ENCODE data around the gene MEF2C. TPM values are rescaled to one million over a fixed set of nuclear protein-coding genes. Genes with fewer than 3 reads are reported as not detected.

Gene MEF2C
- total RNA-seq, 2 donors from 2014 or later: 7.3 to 26.9 TPM

- Histone ChIP-seq H3K36me3 (no peaks in the 10 kb centered on the region), H3K9ac (ENCODE audit: low read depth in 2 of 2, low read length in 2 of 2) (no peak overlapping the region), H3K4me1 (no peaks in the 10 kb centered on the region), H3K27me3 (no peaks in the 10 kb centered on the region), H3K4me3 (no peak overlapping the region), H3K27ac (no peak overlapping the region), H3K9me3 (no peaks in the 10 kb centered on the region)
- DNase-seq: no peak
- intact Hi-C loops (cut with DNase I): no loop called here
- no peak for TF ChIP-seq CTCF (IDR thresholded peaks at IDR 0.05)
These were observed 16.2 kb upstream of the MEF2C start for GRCh38 chr5:88899096-88899737.

- Histone ChIP-seq H3K4me3 (no peak overlapping the region), H3K36me3 (no peaks in the 10 kb centered on the region), H3K27me3 (no peaks in the 10 kb centered on the region), H3K4me1 (no peaks in the 10 kb centered on the region), H3K27ac (no peak overlapping the region), H3K9ac (ENCODE audit: low read depth in 2 of 2, low read length in 2 of 2) (no peak overlapping the region), H3K9me3 (no peaks in the 10 kb centered on the region)
- no peak for TF ChIP-seq CTCF (IDR thresholded peaks at IDR 0.05)
- intact Hi-C loops (cut with DNase I): no loop called here
- DNase-seq: no peak
These were observed 14.8 kb upstream of the MEF2C start for GRCh38 chr5:88897748-88898147.

GRCh38 chr5:88895681-88896501 lies 12.9 kb upstream of the MEF2C start:
- H3K4me1 ChIP-seq: no peaks in the 10 kb centered on the region
- no peak for TF ChIP-seq CTCF (IDR thresholded peaks at IDR 0.05)
- H3K27ac ChIP-seq: no peak overlapping the region
- H3K9ac ChIP-seq (ENCODE audit: low read depth in 2 of 2, low read length in 2 of 2): no peak overlapping the region
- H3K27me3 ChIP-seq: no peaks in the 10 kb centered on the region
- DNase-seq: no peak
- H3K4me3 ChIP-seq: no peak overlapping the region
- intact Hi-C loops (cut with DNase I): no loop called here
- no peaks in the 10 kb centered on the region for H3K36me3 ChIP-seq
- no peaks in the 10 kb centered on the region for H3K9me3 ChIP-seq

- no peak overlapping the region for H3K9ac ChIP-seq (ENCODE audit: low read depth in 2 of 2, low read length in 2 of 2)
- H3K27me3 ChIP-seq: no peaks in the 10 kb centered on the region
- no peaks in the 10 kb centered on the region for H3K4me1 ChIP-seq
- H3K36me3 ChIP-seq: no peaks in the 10 kb centered on the region
- no peak for TF ChIP-seq CTCF (IDR thresholded peaks at IDR 0.05)
- no peak for DNase-seq
- intact Hi-C loops (cut with DNase I): no loop called here
- H3K9me3 ChIP-seq: no peaks in the 10 kb centered on the region
- no peak overlapping the region for H3K4me3 ChIP-seq
- H3K27ac ChIP-seq: no peak overlapping the region
These were observed 9.7 kb upstream of the MEF2C start for GRCh38 chr5:88892669-88893068.

- Histone ChIP-seq H3K9ac (ENCODE audit: low read depth in 2 of 2, low read length in 2 of 2) (peak overlapping the region; percentile 38 to 78), H3K27me3 (no peaks in the 10 kb centered on the region), H3K4me1 (no peaks in the 10 kb centered on the region), H3K36me3 (no peaks in the 10 kb centered on the region), H3K27ac (peak overlapping the region; percentile 46), H3K4me3 (peak overlapping the region; percentile 31), H3K9me3 (no peaks in the 10 kb centered on the region)
- intact Hi-C loops (cut with DNase I): no loop called here
- TF ChIP-seq CTCF (IDR thresholded peaks at IDR 0.05): no peak
- no peak for DNase-seq
These were observed 7.2 kb upstream of the MEF2C start for GRCh38 chr5:88890070-88890781.
